Endodermal cell (in vitro differentiated cells): Measurements from ENCODE around the gene SGF29. TPM values are rescaled to one million over a fixed set of nuclear protein-coding genes. Genes with fewer than 3 reads are reported as not detected.
"Not testable (repeated sequence)": the region's sequence is repeated elsewhere in the genome, so short reads cannot be mapped to it uniquely, and the experiment has no call there.

Source experiments
- DNase-seq: peaks from one replicate; pipeline ENCODE4 v3.0.0-alpha.2; 2017
- H3K27ac ChIP-seq: 2 replicates; pipeline ENCODE4 v1.5.1; 2013; ENCODE audit warnings: mild to moderate bottlenecking, low read depth, low read length, moderate library complexity
- H3K27me3 ChIP-seq: 2 replicates; pipeline ENCODE4 v1.6.1; 2013; ENCODE audit warnings: mild to moderate bottlenecking, low read length, moderate library complexity; ENCODE audit not compliant: insufficient read depth, control insufficient read depth, poor library complexity, severe bottlenecking
- H3K36me3 ChIP-seq: 2 replicates; pipeline ENCODE4 v1.7.0; 2013; ENCODE audit warnings: mild to moderate bottlenecking, low read length, moderate library complexity; ENCODE audit not compliant: control insufficient read depth, insufficient read depth
- H3K4me1 ChIP-seq: one replicate; pipeline ENCODE4 v1.7.0; 2013; ENCODE audit warnings: low read length; ENCODE audit not compliant: control insufficient read depth, insufficient read depth
- H3K4me3 ChIP-seq: 2 replicates; pipeline ENCODE4 v1.5.1; 2013; ENCODE audit warnings: mild to moderate bottlenecking, low read length, moderate library complexity
- H3K9ac ChIP-seq: 2 replicates; pipeline ENCODE4 v1.6.1; 2013; ENCODE audit warnings: mild to moderate bottlenecking, low read length, moderate library complexity; ENCODE audit not compliant: poor library complexity, severe bottlenecking; ENCODE audit errors: extremely low read depth
- H3K9me3 ChIP-seq: 2 replicates; pipeline ENCODE4 v1.6.1; 2013; ENCODE audit warnings: mild to moderate bottlenecking, low read length, moderate library complexity; ENCODE audit not compliant: control insufficient read depth
- H3K27ac Mint-ChIP-seq: 2 replicates; pipeline ENCODE4 v1.8.0; 2020; ENCODE audit warnings: mixed read lengths
- H3K27me3 Mint-ChIP-seq: 2 replicates; pipeline ENCODE4 v1.8.0; 2021; ENCODE audit warnings: mild to moderate bottlenecking, mixed read lengths; ENCODE audit not compliant: insufficient read depth
- H3K36me3 Mint-ChIP-seq: 2 replicates; pipeline ENCODE4 v1.8.0; 2020; ENCODE audit warnings: low read depth, mixed read lengths
- H3K4me1 Mint-ChIP-seq: 2 replicates; pipeline ENCODE4 v1.8.0; 2020; ENCODE audit warnings: mixed read lengths
- H3K4me3 Mint-ChIP-seq: 2 replicates; pipeline ENCODE4 v1.8.0; 2020; ENCODE audit warnings: mild to moderate bottlenecking, moderate library complexity, mixed read lengths
- H3K9me3 Mint-ChIP-seq: 2 replicates; pipeline ENCODE4 v1.8.0; 2020; ENCODE audit warnings: mild to moderate bottlenecking, mixed read lengths
- WGBS, 2 experiments: methylation state at CpG; one replicate each; pipeline versions ENCODE4 v1.1.5 to v1.1.7; 2013; ENCODE audit warnings: missing lambda C conversion rate in 2 of 2, mixed read lengths in 1 of 2; ENCODE audit not compliant: insufficient coverage in 1 of 2, insufficient read length in 1 of 2; 5-methylcytosine and 5-hydroxymethylcytosine counted together
- total RNA-seq, 2 donors: library from RNA; stranded (reverse); fragmentation: NEBNext Ultra II Directional in 1 of 2; extraction: Animal tissue kit (Norgen Biotek cat#: 25700) in 1 of 2; gene quantifications; 2 replicates in 1 of 2; 3 replicates in 1 of 2; pipeline ENCODE4 v1.2.1, GENCODE V29; 2021
- TF ChIP-seq, protein P1 (sequence below): fragments of 200-600 bp; sonication (generic); conservative IDR thresholded peaks from 2 replicates; pipeline ENCODE4 v1.5.0; 2021; ENCODE audit warnings: antibody characterized with exemption, mild to moderate bottlenecking

Gene SGF29
- total RNA-seq, 2 donors from 2014 or later, result 16.5 to 18.9 TPM

DNA sequence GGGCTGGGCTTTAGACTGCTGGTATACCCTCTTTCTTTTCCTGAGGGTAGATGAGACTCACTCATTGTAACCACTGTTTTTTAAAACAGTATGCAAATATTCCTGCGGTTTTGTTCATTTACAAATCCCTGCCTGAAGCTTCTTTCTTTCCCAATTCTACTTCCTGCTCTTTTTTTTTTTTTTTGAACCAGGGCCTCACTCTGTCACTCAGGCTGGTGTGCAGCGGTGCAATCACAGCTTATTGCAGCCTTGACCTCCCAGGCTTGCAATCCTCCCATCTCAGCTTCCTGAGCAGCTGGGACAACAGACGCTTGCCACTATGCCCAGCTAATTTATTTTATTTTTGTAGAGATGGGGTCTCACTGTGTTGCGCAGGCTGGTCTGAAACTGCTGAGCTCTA is 64.2 kb downstream of the SGF29 start:
- Histone ChIP-seq H3K4me1 (no peaks in the 10 kb centered on the region), H3K9me3 (no peaks in the 10 kb centered on the region), H3K36me3 (no peaks in the 10 kb centered on the region), H3K27ac (no peak overlapping the region), H3K9ac (no peak overlapping the region), H3K27me3 (no peaks in the 10 kb centered on the region), H3K4me3 (no peak overlapping the region)
- Mint-ChIP-seq H3K9me3 (no peaks in the 10 kb centered on the region), H3K4me3 (no peak overlapping the region), H3K27me3 (peaks cover 5% of the 10 kb centered on the region), H3K36me3 (no peaks in the 10 kb centered on the region), H3K4me1 (peaks cover 3% of the 10 kb centered on the region), H3K27ac (no peak overlapping the region)
- 50 to 67% methylated on average over 2 to 3 of the region's 4 CpGs for WGBS, 2 experiments
- TF ChIP-seq, protein P1, sequence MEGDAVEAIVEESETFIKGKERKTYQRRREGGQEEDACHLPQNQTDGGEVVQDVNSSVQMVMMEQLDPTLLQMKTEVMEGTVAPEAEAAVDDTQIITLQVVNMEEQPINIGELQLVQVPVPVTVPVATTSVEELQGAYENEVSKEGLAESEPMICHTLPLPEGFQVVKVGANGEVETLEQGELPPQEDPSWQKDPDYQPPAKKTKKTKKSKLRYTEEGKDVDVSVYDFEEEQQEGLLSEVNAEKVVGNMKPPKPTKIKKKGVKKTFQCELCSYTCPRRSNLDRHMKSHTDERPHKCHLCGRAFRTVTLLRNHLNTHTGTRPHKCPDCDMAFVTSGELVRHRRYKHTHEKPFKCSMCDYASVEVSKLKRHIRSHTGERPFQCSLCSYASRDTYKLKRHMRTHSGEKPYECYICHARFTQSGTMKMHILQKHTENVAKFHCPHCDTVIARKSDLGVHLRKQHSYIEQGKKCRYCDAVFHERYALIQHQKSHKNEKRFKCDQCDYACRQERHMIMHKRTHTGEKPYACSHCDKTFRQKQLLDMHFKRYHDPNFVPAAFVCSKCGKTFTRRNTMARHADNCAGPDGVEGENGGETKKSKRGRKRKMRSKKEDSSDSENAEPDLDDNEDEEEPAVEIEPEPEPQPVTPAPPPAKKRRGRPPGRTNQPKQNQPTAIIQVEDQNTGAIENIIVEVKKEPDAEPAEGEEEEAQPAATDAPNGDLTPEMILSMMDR, result no peak
- no peak for DNase-seq

DNA sequence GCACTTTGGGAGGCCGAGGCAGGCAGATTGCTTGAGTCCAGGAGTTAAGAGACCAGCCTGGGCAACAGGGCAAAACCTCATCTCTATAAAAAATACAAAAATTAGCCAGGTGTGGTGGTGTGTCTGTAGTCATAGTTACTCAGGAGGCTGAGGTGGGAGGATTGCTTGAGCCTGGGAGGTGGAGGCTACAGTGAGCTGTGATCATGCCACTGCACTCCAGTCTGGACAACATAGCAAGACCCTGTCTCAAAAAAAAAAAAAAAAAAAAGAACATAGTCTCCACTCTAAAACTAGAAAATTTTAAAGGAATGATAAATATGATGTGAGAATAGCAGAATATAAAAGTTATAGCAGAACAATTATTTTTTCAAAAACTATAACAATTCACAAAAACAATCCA is 66.6 kb downstream of the SGF29 start:
- not testable (repeated sequence) for H3K9me3 Mint-ChIP-seq, H3K9me3 ChIP-seq, DNase-seq, H3K27ac ChIP-seq, H3K27me3 ChIP-seq, H3K9ac ChIP-seq, H3K36me3 Mint-ChIP-seq, H3K4me3 ChIP-seq, H3K4me3 Mint-ChIP-seq, H3K4me1 ChIP-seq, H3K4me1 Mint-ChIP-seq, H3K36me3 ChIP-seq, H3K27me3 Mint-ChIP-seq, H3K27ac Mint-ChIP-seq
- 100% methylated on average over 1 of the region's 1 CpG; no CpG with 5 or more reads in 1 of the 2 experiments for WGBS, 2 experiments

DNA sequence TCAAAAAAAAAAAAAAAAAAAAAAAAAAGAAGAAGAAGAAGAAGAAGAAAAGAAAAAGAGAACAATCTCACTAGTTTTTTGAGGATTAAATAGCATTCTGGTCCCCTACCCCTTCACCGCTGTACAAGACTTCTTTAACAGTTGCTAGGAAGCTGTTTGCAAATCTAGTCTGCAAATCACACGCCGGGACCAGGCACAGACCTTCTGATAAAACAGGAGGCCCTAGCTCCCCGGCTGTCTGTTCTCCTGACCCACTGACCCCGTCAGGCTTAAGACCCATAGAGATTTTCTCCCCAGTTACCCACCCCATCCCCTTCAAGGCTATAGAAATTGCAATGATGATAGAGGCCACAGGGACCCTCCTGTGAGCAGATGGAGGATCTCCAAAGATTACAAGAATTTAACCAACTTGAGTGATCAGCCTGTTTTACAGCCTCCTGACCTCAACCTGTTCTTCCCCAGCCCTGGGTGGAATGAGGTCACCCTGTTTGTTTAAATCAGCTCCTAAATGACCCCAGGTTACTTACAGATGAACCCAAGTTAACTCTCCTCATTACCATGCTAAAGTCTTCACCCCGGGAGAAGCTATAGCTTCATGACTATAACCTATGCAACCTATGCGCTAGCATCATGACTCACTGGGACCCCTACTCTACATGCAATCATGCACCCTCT is 67.9 kb downstream of the SGF29 start:
- H3K4me3 Mint-ChIP-seq, result no peak overlapping the region
- no peaks in the 10 kb centered on the region for H3K36me3 Mint-ChIP-seq
- H3K27me3 Mint-ChIP-seq, result no peaks in the 10 kb centered on the region
- no peaks in the 10 kb centered on the region for H3K36me3 ChIP-seq
- TF ChIP-seq, protein P1, result no peak
- no peak overlapping the region for H3K27ac Mint-ChIP-seq
- no peak overlapping the region for H3K4me3 ChIP-seq
- H3K4me1 ChIP-seq, result no peaks in the 10 kb centered on the region
- peak; percentile 37 for DNase-seq
- no peaks in the 10 kb centered on the region for H3K9me3 ChIP-seq
- 90% methylated on average over 5 to 7 of the region's 7 CpGs for WGBS, 2 experiments
- no peak overlapping the region for H3K9ac ChIP-seq
- no peak overlapping the region for H3K27ac ChIP-seq
- H3K9me3 Mint-ChIP-seq, result no peaks in the 10 kb centered on the region
- H3K27me3 ChIP-seq, result no peaks in the 10 kb centered on the region
- peaks cover 3% of the 10 kb centered on the region for H3K4me1 Mint-ChIP-seq

DNA sequence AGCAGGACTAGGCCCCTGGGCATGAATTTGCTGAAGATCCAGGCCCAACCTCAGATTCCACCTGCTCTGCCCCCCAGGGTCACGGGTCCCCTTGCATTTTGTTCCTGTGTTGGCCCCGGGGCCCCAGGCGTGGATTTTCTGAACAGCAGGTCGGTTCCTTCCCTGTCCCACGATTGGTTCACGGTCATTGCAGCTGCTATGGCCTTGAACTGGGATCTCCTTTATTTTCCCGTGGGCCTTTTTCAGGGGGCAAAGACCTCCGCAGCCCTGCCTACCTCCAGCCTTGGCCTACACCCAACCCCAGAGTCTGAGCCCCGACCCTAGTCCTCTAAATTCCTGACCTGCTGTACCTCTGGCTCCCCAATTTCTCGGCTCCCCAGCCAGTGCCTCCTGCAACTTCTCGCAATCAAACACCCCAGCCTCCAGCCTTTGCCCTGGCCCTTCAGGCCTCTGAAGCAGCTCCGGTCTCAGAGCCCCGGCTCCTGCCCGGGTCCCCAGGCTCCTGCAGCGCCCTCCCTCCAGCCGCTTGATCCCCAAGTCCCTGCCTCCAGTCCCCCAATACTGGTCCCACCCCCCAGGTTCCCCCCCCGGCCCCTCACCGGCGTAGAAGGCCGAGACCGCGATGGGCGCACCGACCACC is 68.9 kb downstream of the SGF29 start:
- DNase-seq, H3K9me3 ChIP-seq, H3K4me1 ChIP-seq, H3K9ac ChIP-seq, H3K27me3 Mint-ChIP-seq, H3K36me3 ChIP-seq, H3K27ac Mint-ChIP-seq, H3K36me3 Mint-ChIP-seq, H3K4me3 ChIP-seq, H3K4me3 Mint-ChIP-seq, H3K27me3 ChIP-seq, H3K4me1 Mint-ChIP-seq, H3K27ac ChIP-seq, H3K9me3 Mint-ChIP-seq: not testable (repeated sequence)
- 96 to 98% methylated on average over 13 to 24 of the region's 24 CpGs for WGBS, 2 experiments
